Mesenchymal stem cell (in vitro differentiated cells and primary cell): ENCODE measurements around the gene SMC3.

Experiments used
- DNase-seq: peaks from one replicate; pipeline ENCODE4 v3.0.0-alpha.2; 2013
- H2AFZ ChIP-seq: one replicate; pipeline ENCODE4 v1.6.1; 2013; ENCODE audit warnings: low read depth, mild to moderate bottlenecking, control low read depth, inconsistent platforms, low read length, moderate library complexity
- H2AK5ac ChIP-seq: 2 replicates; pipeline ENCODE4 v1.6.1; 2013; ENCODE audit warnings: low read length, moderate library complexity, mild to moderate bottlenecking, inconsistent platforms; ENCODE audit not compliant: severe bottlenecking
- H2BK120ac ChIP-seq: one replicate; pipeline ENCODE4 v1.6.1; 2013; ENCODE audit warnings: low read depth, mild to moderate bottlenecking, inconsistent platforms, low read length, moderate library complexity
- H2BK12ac ChIP-seq, 2 experiments: one replicate each; pipeline ENCODE4 v1.6.1; 2013; ENCODE audit warnings: inconsistent platforms in 2 of 2, low read length in 2 of 2, mild to moderate bottlenecking in 2 of 2, moderate library complexity in 2 of 2, control low read depth in 1 of 2
- H2BK15ac ChIP-seq: one replicate; pipeline ENCODE4 v1.6.1; 2013; ENCODE audit warnings: mild to moderate bottlenecking, low read depth, inconsistent platforms; ENCODE audit not compliant: poor library complexity, severe bottlenecking
- H2BK5ac ChIP-seq: 2 replicates; pipeline ENCODE4 v1.6.1; 2013; ENCODE audit warnings: low read depth, mild to moderate bottlenecking, low read length, control low read depth, inconsistent platforms; ENCODE audit not compliant: poor library complexity, severe bottlenecking
- H3K14ac ChIP-seq, 2 experiments: one replicate each; pipeline ENCODE4 v1.6.1; 2013; ENCODE audit warnings: inconsistent platforms in 2 of 2, low read length in 2 of 2, control low read depth in 1 of 2, mild to moderate bottlenecking in 1 of 2, moderate library complexity in 1 of 2
- H3K18ac ChIP-seq, 2 experiments: one replicate each; pipeline ENCODE4 v1.6.1; 2013; ENCODE audit warnings: inconsistent platforms in 2 of 2, low read length in 2 of 2, control low read depth in 1 of 2, low read depth in 1 of 2, mild to moderate bottlenecking in 1 of 2
- H3K23ac ChIP-seq, 2 experiments: one replicate each; pipeline ENCODE4 v1.6.1; 2013; ENCODE audit warnings: inconsistent platforms in 2 of 2, low read length in 2 of 2, mild to moderate bottlenecking in 2 of 2, moderate library complexity in 2 of 2, control low read depth in 1 of 2
- H3K27ac ChIP-seq: 2 replicates; pipeline ENCODE4 v1.5.1; 2013; ENCODE audit warnings: mild to moderate bottlenecking, moderate library complexity, low read length, control low read depth, inconsistent platforms; ENCODE audit not compliant: poor library complexity, severe bottlenecking
- H3K27me3 ChIP-seq, 2 experiments: 2 replicates each; pipeline versions ENCODE4 v1.6.1 to v1.7.0; 2013; ENCODE audit warnings: low read length in 2 of 2, mild to moderate bottlenecking in 2 of 2, moderate library complexity in 2 of 2, control low read depth in 1 of 2, inconsistent platforms in 1 of 2; ENCODE audit not compliant: control insufficient read depth in 1 of 2, insufficient read depth in 1 of 2
- H3K36me3 ChIP-seq, 2 experiments: 2 replicates each; pipeline versions ENCODE4 v1.6.1 to v1.7.0; 2013; ENCODE audit warnings: low read length in 2 of 2, control low read depth in 1 of 2, inconsistent platforms in 1 of 2, low read depth in 1 of 2, mild to moderate bottlenecking in 1 of 2; ENCODE audit not compliant: insufficient read depth in 2 of 2, control insufficient read depth in 1 of 2
- H3K4ac ChIP-seq, 2 experiments: one replicate each; pipeline ENCODE4 v1.6.1; 2013; ENCODE audit warnings: inconsistent platforms in 2 of 2, low read length in 2 of 2, mild to moderate bottlenecking in 2 of 2, moderate library complexity in 2 of 2, control low read depth in 1 of 2, low read depth in 1 of 2
- H3K4me1 ChIP-seq: 2 replicates; pipeline ENCODE4 v1.6.1; 2013; ENCODE audit warnings: low read depth, low read length, control low read depth; ENCODE audit not compliant: control insufficient read depth, insufficient read depth
- H3K4me2 ChIP-seq: 2 replicates; pipeline ENCODE4 v1.6.1; 2013; ENCODE audit warnings: low read length, mild to moderate bottlenecking, inconsistent platforms; ENCODE audit not compliant: poor library complexity, severe bottlenecking
- H3K4me3 ChIP-seq, 2 experiments: 2 replicates each; pipeline versions ENCODE4 v1.5.1 to v1.7.0; 2013; ENCODE audit warnings: low read length in 2 of 2, mild to moderate bottlenecking in 2 of 2, control low read depth in 1 of 2, low read depth in 1 of 2; ENCODE audit not compliant: insufficient read depth in 1 of 2
- H3K79me1 ChIP-seq: replicated peaks from 2 replicates; pipeline ENCODE4 v1.6.1; 2013; ENCODE audit warnings: mild to moderate bottlenecking, control low read depth, low read length, inconsistent platforms; ENCODE audit not compliant: poor library complexity, severe bottlenecking
- H3K9ac ChIP-seq: 2 replicates; pipeline ENCODE4 v1.7.0; 2013; ENCODE audit warnings: mild to moderate bottlenecking, low read length, moderate library complexity
- H3K9me3 ChIP-seq: 2 replicates; pipeline ENCODE4 v1.7.0; 2013; ENCODE audit warnings: mild to moderate bottlenecking, low read length; ENCODE audit not compliant: control insufficient read depth
- H4K8ac ChIP-seq: one replicate; pipeline ENCODE4 v1.6.1; 2013; ENCODE audit warnings: inconsistent platforms, mild to moderate bottlenecking, low read length, moderate library complexity
- H4K91ac ChIP-seq: one replicate; pipeline ENCODE4 v1.6.1; 2013; ENCODE audit warnings: mild to moderate bottlenecking, low read length, inconsistent platforms
- WGBS: methylation state at CpG from one replicate; pipeline ENCODE4 v1.1.7; 2013; ENCODE audit warnings: mixed read lengths; 5-methylcytosine and 5-hydroxymethylcytosine counted together

SMC3 gene

GRCh38 chr10:110612629-110613028 is 45.1 kb downstream of the SMC3 start:
- Histone ChIP-seq H2AFZ (no peak overlapping the region), H4K91ac (no peak overlapping the region), H2AK5ac (no peak overlapping the region), H3K27me3 (peaks cover 0 to 22% of the 10 kb centered on the region in 2 experiments), H2BK15ac (no peak overlapping the region), H3K9me3 (no peaks in the 10 kb centered on the region), H3K23ac (no peak overlapping the region), H4K8ac (no peak overlapping the region), H3K4me3 (no peak overlapping the region), H3K4me2 (no peak overlapping the region), H3K4ac (peak overlapping the region in 1 of 2 experiments; percentile 60), H3K36me3 (no peaks in the 10 kb centered on the region), H3K18ac (no peak overlapping the region), H3K14ac (no peak overlapping the region), H2BK12ac (no peak overlapping the region), H3K4me1 (no peaks in the 10 kb centered on the region), H3K27ac (no peak overlapping the region), H3K9ac (no peak overlapping the region), H2BK120ac (no peak overlapping the region), H3K79me1 (no peaks in the 10 kb centered on the region), H2BK5ac (no peak overlapping the region)
- 94% methylated on average over 4 of the region's 4 CpGs for WGBS
- DNase-seq = no peak

GRCh38 chr10:110613341-110613995 is 46.0 kb downstream of the SMC3 start:
- no peak overlapping the region for H2BK120ac ChIP-seq
- no peak overlapping the region for H3K4ac ChIP-seq
- DNase-seq = no peak
- H3K9ac ChIP-seq = no peak overlapping the region
- H2AK5ac ChIP-seq = no peak overlapping the region
- H4K8ac ChIP-seq = no peak overlapping the region
- H4K91ac ChIP-seq = no peak overlapping the region
- no peak overlapping the region for H3K14ac ChIP-seq
- no peak overlapping the region for H3K18ac ChIP-seq
- H2BK12ac ChIP-seq = no peak overlapping the region
- H3K36me3 ChIP-seq = no peaks in the 10 kb centered on the region
- H3K27ac ChIP-seq = no peak overlapping the region
- H2AFZ ChIP-seq = no peak overlapping the region
- H3K23ac ChIP-seq = no peak overlapping the region
- no peaks in the 10 kb centered on the region for H3K4me1 ChIP-seq
- no peak overlapping the region for H3K4me2 ChIP-seq
- H2BK15ac ChIP-seq = no peak overlapping the region
- H3K27me3 ChIP-seq = peaks cover 0 to 22% of the 10 kb centered on the region in 2 experiments
- H2BK5ac ChIP-seq = peak overlapping the region; percentile 14
- 91% methylated on average over 6 of the region's 8 CpGs for WGBS
- no peaks in the 10 kb centered on the region for H3K9me3 ChIP-seq
- no peaks in the 10 kb centered on the region for H3K79me1 ChIP-seq
- H3K4me3 ChIP-seq = no peak overlapping the region

GRCh38 chr10:110613996-110614495 is 46.6 kb downstream of the SMC3 start:
- Histone ChIP-seq H3K4me3 (no peak overlapping the region), H3K4me2 (no peak overlapping the region), H4K8ac (peak overlapping the region; percentile 81), H3K18ac (no peak overlapping the region), H3K14ac (no peak overlapping the region), H3K9me3 (no peaks in the 10 kb centered on the region), H3K27me3 (peaks cover 0 to 22% of the 10 kb centered on the region in 2 experiments), H3K4me1 (no peaks in the 10 kb centered on the region), H3K4ac (no peak overlapping the region), H4K91ac (no peak overlapping the region), H3K27ac (no peak overlapping the region), H2AK5ac (no peak overlapping the region), H3K36me3 (no peaks in the 10 kb centered on the region), H2BK12ac (no peak overlapping the region), H2BK120ac (no peak overlapping the region), H3K79me1 (no peaks in the 10 kb centered on the region), H2AFZ (no peak overlapping the region), H3K23ac (no peak overlapping the region), H2BK5ac (no peak overlapping the region), H3K9ac (no peak overlapping the region), H2BK15ac (no peak overlapping the region)
- WGBS = 84% methylated on average over 5 of the region's 9 CpGs
- no peak for DNase-seq

- no peak overlapping the region for H4K8ac ChIP-seq
- no peak overlapping the region for H3K4me2 ChIP-seq
- H3K9ac ChIP-seq = no peak overlapping the region
- H3K4ac ChIP-seq = no peak overlapping the region
- no peak overlapping the region for H3K4me3 ChIP-seq
- peaks cover 0 to 22% of the 10 kb centered on the region in 2 experiments for H3K27me3 ChIP-seq
- H4K91ac ChIP-seq = no peak overlapping the region
- no peaks in the 10 kb centered on the region for H3K79me1 ChIP-seq
- no peak overlapping the region for H3K18ac ChIP-seq
- no peak overlapping the region for H2BK120ac ChIP-seq
- no peak overlapping the region for H3K27ac ChIP-seq
- H2AFZ ChIP-seq = no peak overlapping the region
- H3K14ac ChIP-seq = no peak overlapping the region
- no peak for DNase-seq
- no peak overlapping the region for H2AK5ac ChIP-seq
- no peak overlapping the region for H2BK15ac ChIP-seq
- no peaks in the 10 kb centered on the region for H3K9me3 ChIP-seq
- no peak overlapping the region for H2BK5ac ChIP-seq
- H2BK12ac ChIP-seq = no peak overlapping the region
- WGBS = 82% methylated on average over 2 of the region's 2 CpGs
- H3K23ac ChIP-seq = no peak overlapping the region
- H3K4me1 ChIP-seq = no peaks in the 10 kb centered on the region
- no peaks in the 10 kb centered on the region for H3K36me3 ChIP-seq
Observed at GRCh38 chr10:110615057-110615747, 47.7 kb downstream of the SMC3 start.
